Tibial nerve (tissue), 3 donors: Measurements from ENCODE around the gene PTH1R.

Experiments used
- CTCF ChIP-seq, 5 experiments: fragments of 200-600 bp in 3 of 5; fragments of 450-650 bp in 2 of 5; sonication (generic) in 3 of 5; IDR thresholded peaks; one replicate each; pipeline ENCODE4 v1.5.1; 2016 to 2019; ENCODE audit warnings: antibody characterized with exemption in 5 of 5, mild to moderate bottlenecking in 3 of 5, moderate library complexity in 2 of 5
- POLR2A ChIP-seq, 2 donors: fragments of 450-650 bp; IDR thresholded peaks; one replicate each; pipeline ENCODE4 v1.6.1; 2017; ENCODE audit warnings: antibody characterized with exemption in 2 of 2, mild to moderate bottlenecking in 2 of 2, moderate library complexity in 2 of 2

GRCh38 chr3:46942481-46943236 is 65.1 kb downstream of the PTH1R start:
- TF ChIP-seq CTCF (IDR thresholded peaks at IDR 0.05) (no peak), POLR2A (IDR thresholded peaks at IDR 0.05) (no peak)
